HepG2 (cell line): Measurements from ENCODE around the gene ENTPD5. TPM values are rescaled to one million over a fixed set of nuclear protein-coding genes. Genes with fewer than 3 reads are reported as not detected.

Experiments used
- CEBPB ChIP-seq: IDR thresholded peaks from 2 replicates; pipeline ENCODE4 v1.6.1; 2011; ENCODE audit warnings: low read depth, low read length, improper control_type of control experiment, borderline replicate concordance
- DPF2 ChIP-seq: sonication (generic); formaldehyde crosslinking; IDR thresholded peaks from 2 replicates; pipeline ENCODE4 v1.4.0; 2020; ENCODE audit warnings: mild to moderate bottlenecking, low read depth, missing genetic modification reagents, borderline replicate concordance
- HNF4G ChIP-seq, 2 experiments: sonication (generic) in 1 of 2; formaldehyde crosslinking in 1 of 2; IDR thresholded peaks; 2 replicates each; pipeline versions ENCODE4 v1.4.0 to v1.6.1; 2011 to 2020; ENCODE audit warnings: borderline replicate concordance in 2 of 2, low read depth in 2 of 2, mild to moderate bottlenecking in 2 of 2, low read length in 1 of 2, missing genetic modification reagents in 1 of 2, moderate library complexity in 1 of 2
- IKZF5 ChIP-seq: IDR thresholded peaks from 2 replicates; pipeline ENCODE4 v1.6.1; 2018; ENCODE audit warnings: missing genetic modification reagents, mild to moderate bottlenecking, missing compliant biosample characterization
- KDM5A ChIP-seq: fragments of 200-600 bp; sonication (generic); IDR thresholded peaks from 2 replicates; pipeline ENCODE4 v1.7.0; 2018; ENCODE audit warnings: antibody characterized with exemption, mild to moderate bottlenecking, low read length, borderline replicate concordance
- MLLT10 ChIP-seq: sonication (generic); formaldehyde crosslinking; IDR thresholded peaks from 2 replicates; pipeline ENCODE4 v1.4.0; 2020; ENCODE audit warnings: missing genetic modification reagents
- NCOA2 ChIP-seq: sonication (generic); formaldehyde crosslinking; IDR thresholded peaks from 2 replicates; pipeline ENCODE4 v1.8.0; 2022; ENCODE audit warnings: inconsistent platforms
- NR2F1 ChIP-seq, 2 experiments: fragments of 450-650 bp in 1 of 2; formaldehyde crosslinking in 1 of 2; IDR thresholded peaks; 2 replicates each; pipeline versions ENCODE4 v1.5.0 to v1.6.1; 2016 to 2020; ENCODE audit warnings: mild to moderate bottlenecking in 1 of 2, missing compliant biosample characterization in 1 of 2, missing genetic modification reagents in 1 of 2, moderate library complexity in 1 of 2
- PBX2 ChIP-seq: IDR thresholded peaks from 2 replicates; pipeline ENCODE4 v1.6.1; 2016; ENCODE audit warnings: control low read depth
- PCBP1 ChIP-seq: fragments of 200-400 bp; formaldehyde crosslinking; IDR thresholded peaks from 2 replicates; pipeline ENCODE4 v1.6.1; 2017; ENCODE audit warnings: mild to moderate bottlenecking, low read depth, low read length, borderline replicate concordance
- REXO4 ChIP-seq: sonication (generic); formaldehyde crosslinking; IDR thresholded peaks from 2 replicates; pipeline ENCODE4 v1.8.0; 2022; ENCODE audit warnings: missing genetic modification reagents, mild to moderate bottlenecking, borderline replicate concordance
- RXRA ChIP-seq: sonication (generic); formaldehyde crosslinking; IDR thresholded peaks from 2 replicates; pipeline ENCODE4 v1.5.1; 2020; ENCODE audit warnings: missing genetic modification reagents
- SOX13 ChIP-seq, 3 experiments: fragments of 450-650 bp in 1 of 3; sonication (generic) in 1 of 3; formaldehyde crosslinking in 1 of 3; IDR thresholded peaks in 2 of 3; conservative IDR thresholded peaks in 1 of 3; 2 replicates each; pipeline versions ENCODE4 v1.5.0 to v1.6.1; 2016 to 2020; ENCODE audit warnings: antibody characterized with exemption in 1 of 3, mild to moderate bottlenecking in 1 of 3, missing compliant biosample characterization in 1 of 3, missing genetic modification reagents in 1 of 3, moderate library complexity in 1 of 3
- SYNCRIP ChIP-seq: fragments of 200-400 bp; formaldehyde crosslinking; IDR thresholded peaks from 2 replicates; pipeline ENCODE4 v1.6.1; 2018; ENCODE audit warnings: mild to moderate bottlenecking, low read depth, low read length; ENCODE audit not compliant: insufficient read depth
- ZNF580 ChIP-seq: IDR thresholded peaks from 2 replicates; pipeline ENCODE4 v1.6.1; 2016; ENCODE audit warnings: low read depth, borderline replicate concordance
- polyA plus RNA-seq, 8 experiments: library from polyadenylated mRNA; depleted of rRNA in 3 of 8; stranded (reverse) in 7 of 8; unstranded in 1 of 8; fragments of >200 nt; fragmentation: Illumina TruSeq in 4 of 8; extraction: Trizol in 4 of 8; gene quantifications; 2 replicates each; pipeline versions ENCODE4 v1.2.1 to v1.2.3, GENCODE V29; 2011 to 2016; ENCODE audit warnings: low read depth in 4 of 8, missing spikeins in 1 of 8, mixed read lengths in 1 of 8; ENCODE audit not compliant: insufficient read depth in 1 of 8
- total RNA-seq, 5 experiments: library from RNA; depleted of rRNA; stranded (reverse); fragments of >200 nt; fragmentation: Illumina TruSeq; extraction: Trizol; gene quantifications; 2 replicates each; pipeline ENCODE4 v1.2.3, GENCODE V29; 2016; ENCODE audit warnings: low read depth in 1 of 5
- TF ChIP-seq, protein P1 (sequence below): sonication (generic); formaldehyde crosslinking; IDR thresholded peaks from 2 replicates; pipeline ENCODE4 v1.8.0; 2023; ENCODE audit warnings: mild to moderate bottlenecking, missing genetic modification reagents
- TF ChIP-seq, protein P2 (sequence below): IDR thresholded peaks from 2 replicates; pipeline ENCODE4 v1.4.0; 2020; ENCODE audit warnings: mild to moderate bottlenecking, missing genetic modification reagents

ENTPD5 gene
- total and polyA plus RNA-seq, 2 of the 13 experiments (the other 11 are each of a cell fraction or from before 2014, with no cell fraction given), result 33.8 to 43.3 TPM

DNA sequence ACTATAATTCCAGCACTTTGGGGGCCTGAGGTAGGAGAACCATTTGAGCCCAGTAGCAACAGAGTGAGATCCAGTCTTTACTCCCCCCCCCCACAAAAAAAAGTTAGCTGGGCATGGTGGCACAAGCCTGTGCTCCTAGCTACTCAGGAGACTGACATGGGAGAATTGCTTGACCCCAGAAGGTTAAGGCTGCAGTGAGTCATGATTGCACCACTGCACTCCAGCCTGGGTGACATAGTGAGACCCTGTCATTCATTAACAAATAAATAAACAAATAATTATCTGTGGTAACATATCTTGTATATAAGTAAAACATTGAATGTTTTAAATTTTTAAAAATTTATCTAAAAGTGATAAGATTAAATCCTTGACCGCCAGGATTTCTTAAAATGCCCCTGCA lies 4.8 kb downstream of the ENTPD5 start (continued):
- TF ChIP-seq DPF2, result 0 out of 2 replicates have a peak, but pooled peaks have one; percentile 26
- TF ChIP-seq RXRA (CRISPR knock-in tag), result peak; percentile 49; the same call in 1 of the 2 replicates
- no peak for TF ChIP-seq ZNF580
- TF ChIP-seq, protein P1, sequence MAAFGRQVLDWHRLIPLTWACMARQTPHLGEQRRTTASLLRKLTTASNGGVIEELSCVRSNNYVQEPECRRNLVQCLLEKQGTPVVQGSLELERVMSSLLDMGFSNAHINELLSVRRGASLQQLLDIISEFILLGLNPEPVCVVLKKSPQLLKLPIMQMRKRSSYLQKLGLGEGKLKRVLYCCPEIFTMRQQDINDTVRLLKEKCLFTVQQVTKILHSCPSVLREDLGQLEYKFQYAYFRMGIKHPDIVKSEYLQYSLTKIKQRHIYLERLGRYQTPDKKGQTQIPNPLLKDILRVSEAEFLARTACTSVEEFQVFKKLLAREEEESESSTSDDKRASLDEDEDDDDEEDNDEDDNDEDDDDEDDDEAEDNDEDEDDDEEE (CRISPR knock-in tag), result no peak
- TF ChIP-seq NCOA2 (CRISPR knock-in tag), result 0 out of 2 replicates have a peak, but pooled peaks have one; percentile 53
- peak; percentile 39; the same call in 1 of the 2 replicates for TF ChIP-seq PBX2 (CRISPR knock-in tag)
- no peak for TF ChIP-seq PCBP1
- no peak for TF ChIP-seq KDM5A
- TF ChIP-seq SYNCRIP, result no peak
- no peak for TF ChIP-seq MLLT10 (CRISPR knock-in tag)
- TF ChIP-seq, protein P2, sequence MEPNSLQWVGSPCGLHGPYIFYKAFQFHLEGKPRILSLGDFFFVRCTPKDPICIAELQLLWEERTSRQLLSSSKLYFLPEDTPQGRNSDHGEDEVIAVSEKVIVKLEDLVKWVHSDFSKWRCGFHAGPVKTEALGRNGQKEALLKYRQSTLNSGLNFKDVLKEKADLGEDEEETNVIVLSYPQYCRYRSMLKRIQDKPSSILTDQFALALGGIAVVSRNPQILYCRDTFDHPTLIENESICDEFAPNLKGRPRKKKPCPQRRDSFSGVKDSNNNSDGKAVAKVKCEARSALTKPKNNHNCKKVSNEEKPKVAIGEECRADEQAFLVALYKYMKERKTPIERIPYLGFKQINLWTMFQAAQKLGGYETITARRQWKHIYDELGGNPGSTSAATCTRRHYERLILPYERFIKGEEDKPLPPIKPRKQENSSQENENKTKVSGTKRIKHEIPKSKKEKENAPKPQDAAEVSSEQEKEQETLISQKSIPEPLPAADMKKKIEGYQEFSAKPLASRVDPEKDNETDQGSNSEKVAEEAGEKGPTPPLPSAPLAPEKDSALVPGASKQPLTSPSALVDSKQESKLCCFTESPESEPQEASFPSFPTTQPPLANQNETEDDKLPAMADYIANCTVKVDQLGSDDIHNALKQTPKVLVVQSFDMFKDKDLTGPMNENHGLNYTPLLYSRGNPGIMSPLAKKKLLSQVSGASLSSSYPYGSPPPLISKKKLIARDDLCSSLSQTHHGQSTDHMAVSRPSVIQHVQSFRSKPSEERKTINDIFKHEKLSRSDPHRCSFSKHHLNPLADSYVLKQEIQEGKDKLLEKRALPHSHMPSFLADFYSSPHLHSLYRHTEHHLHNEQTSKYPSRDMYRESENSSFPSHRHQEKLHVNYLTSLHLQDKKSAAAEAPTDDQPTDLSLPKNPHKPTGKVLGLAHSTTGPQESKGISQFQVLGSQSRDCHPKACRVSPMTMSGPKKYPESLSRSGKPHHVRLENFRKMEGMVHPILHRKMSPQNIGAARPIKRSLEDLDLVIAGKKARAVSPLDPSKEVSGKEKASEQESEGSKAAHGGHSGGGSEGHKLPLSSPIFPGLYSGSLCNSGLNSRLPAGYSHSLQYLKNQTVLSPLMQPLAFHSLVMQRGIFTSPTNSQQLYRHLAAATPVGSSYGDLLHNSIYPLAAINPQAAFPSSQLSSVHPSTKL (CRISPR knock-in tag), result peak; percentile 65; the same call in 1 of the 2 replicates
- TF ChIP-seq HNF4G (IDR thresholded peaks at IDR 0.05; ENCODE audit: borderline replicate concordance, low read depth, low read length), result no peak
- TF ChIP-seq HNF4G (CRISPR knock-in tag; IDR thresholded peaks at IDR 0.05; ENCODE audit: borderline replicate concordance, low read depth), result no peak
- TF ChIP-seq SOX13 (IDR thresholded peaks at IDR 0.05), result no peak
- TF ChIP-seq SOX13 (CRISPR knock-in tag; conservative IDR thresholded peaks at IDR 0.05 in 1 of 2, IDR thresholded peaks at IDR 0.05 in 1 of 2), result peak in 1 of 2 experiments; percentile 27; a peak in 1 of 4 replicates
- TF ChIP-seq REXO4, result no peak
- peak; percentile 92 for TF ChIP-seq CEBPB
- TF ChIP-seq IKZF5 (CRISPR knock-in tag), result 0 out of 2 replicates have a peak, but pooled peaks have one; percentile 24
- peak; percentile 92 to 94 for TF ChIP-seq NR2F1 (CRISPR knock-in tag; IDR thresholded peaks at IDR 0.05)
